HUDEP-2 (cell line): ENCODE data around the gene CHPT1.
A peak's percentile ranks its signal among the peaks of the same experiment; 100 is the strongest.
"Not testable (repeated sequence)": the region's sequence is repeated elsewhere in the genome, so short reads cannot be mapped to it uniquely, and the experiment has no call there.

Experiments used
- DNase-seq, 76 experiments: peaks; one replicate each; lab custom pipeline; 2025; ENCODE audit not compliant: unreplicated experiment in 76 of 76; lab: John Stamatoyannopoulos, UW

CHPT1 gene

GRCh38 chr12:101681627-101682026, 15.8 kb upstream of the CHPT1 start:
- not testable (repeated sequence) for DNase-seq

DNA sequence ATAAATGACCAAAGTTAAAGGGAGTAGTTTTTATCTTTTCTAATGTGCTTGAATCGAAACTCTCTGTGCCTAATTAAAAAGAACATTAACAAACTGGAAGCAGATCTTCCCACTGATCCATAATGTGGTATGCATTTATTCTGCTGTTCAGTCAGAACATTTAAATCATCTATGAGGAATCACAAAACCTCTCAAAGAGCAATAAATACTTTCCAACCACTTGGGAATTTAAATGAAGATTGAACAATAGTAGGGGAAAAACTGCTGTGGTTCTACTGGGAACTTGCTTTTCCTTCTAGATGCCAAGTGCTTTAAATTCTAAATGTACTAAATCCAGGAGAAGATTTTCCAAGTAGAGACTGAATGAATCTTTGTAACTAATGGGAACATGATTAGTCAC, 12.3 kb upstream of the CHPT1 start:
- DNase-seq = no peak

DNA sequence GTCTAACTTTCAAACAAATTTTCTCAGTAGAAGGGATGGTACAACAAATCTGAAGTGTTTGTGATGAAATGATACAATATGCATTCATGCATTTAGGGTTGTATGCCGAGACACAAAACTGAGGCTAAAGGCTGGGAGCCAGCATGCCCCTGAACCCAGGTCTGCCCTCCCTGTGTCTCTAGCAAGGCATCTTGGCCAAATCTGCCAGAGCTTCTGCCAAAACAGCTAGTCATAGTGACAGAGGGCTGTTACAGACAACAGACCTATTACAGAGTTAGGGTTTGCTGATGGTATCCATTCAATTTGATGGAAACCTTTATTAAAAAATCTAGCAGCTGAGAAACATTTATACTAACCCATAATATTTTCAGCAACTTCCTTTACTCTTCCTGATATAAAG, 11.3 kb upstream of the CHPT1 start:
- no peak for DNase-seq

DNA sequence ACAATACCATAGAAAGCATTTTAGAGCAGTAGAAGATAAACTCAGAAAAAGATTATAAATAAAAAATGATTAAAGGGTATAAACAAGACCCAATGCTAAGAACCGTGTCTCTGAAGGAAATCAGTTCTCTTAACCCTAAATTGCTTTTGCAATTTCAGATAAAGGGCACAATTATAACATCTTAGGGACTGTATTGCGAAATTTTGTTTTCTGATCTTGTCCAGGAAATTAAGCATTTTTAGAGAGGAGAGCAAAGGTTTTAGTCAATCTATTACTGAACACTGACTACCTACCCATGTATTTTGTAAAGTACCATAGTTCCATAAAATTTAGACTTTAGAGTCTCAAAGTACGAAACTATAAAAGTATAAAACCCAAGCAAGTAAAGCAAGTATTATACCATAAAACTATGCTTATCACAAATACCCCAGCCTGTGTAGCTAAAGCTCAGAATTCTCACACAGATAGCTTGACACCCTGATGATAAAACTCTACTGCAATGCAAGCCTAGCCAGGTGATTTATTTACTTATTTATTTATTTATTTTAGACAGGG, 6.8 kb upstream of the CHPT1 start:
- DNase-seq = no peak

GRCh38 chr12:101691503-101692096, 5.8 kb upstream of the CHPT1 start:
- no peak for DNase-seq

GRCh38 chr12:101694297-101694848, 3.1 kb upstream of the CHPT1 start:
- no peak for DNase-seq

DNA sequence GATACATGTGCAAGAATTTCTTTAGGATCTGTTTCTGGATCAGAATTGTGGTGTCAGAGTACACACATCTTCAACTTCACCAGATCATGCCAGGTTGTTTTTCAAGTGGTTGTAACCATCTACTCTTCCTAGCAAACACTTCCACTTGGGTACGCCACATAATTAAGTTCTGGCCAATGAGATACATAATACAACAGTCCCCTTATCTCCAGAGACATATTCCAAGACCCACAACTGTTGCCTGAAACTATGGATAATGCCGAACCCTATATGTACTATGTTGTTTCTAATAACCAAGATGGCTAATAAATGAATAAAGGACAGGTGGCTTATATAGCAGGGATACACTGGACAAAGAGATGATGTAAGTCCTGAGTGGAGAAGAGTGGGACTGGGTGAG, 2.5 kb upstream of the CHPT1 start:
- DNase-seq = no peak

DNA sequence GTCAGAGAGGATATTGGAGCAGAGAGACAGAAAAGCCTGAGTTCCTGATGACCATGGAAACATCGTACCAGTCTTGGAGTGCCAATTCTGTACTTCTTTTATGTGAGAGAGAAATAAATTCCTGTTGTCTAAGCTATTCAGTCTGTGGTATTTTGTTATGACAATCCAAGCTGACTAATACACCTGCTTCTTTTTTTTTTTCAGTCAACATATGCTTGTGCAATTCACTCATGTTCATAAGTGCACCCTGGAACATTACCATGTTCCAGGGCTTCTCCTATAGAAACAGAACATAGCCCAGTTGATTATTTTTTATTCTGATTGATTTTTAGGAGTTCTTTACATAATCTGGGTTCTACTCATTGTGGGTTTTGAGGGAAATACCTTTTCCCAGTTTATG, 1.7 kb upstream of the CHPT1 start:
- peak in 2 of 76 experiments; percentile 12 to 23 for DNase-seq

GRCh38 chr12:101696251-101697196, 916 bp upstream of the CHPT1 start:
- DNase-seq = peak in 75 of 76 experiments; percentile 29 to 91 (median 77)

- DNase-seq = peak in 74 of 76 experiments; percentile 25 to 83 (median 61)
These were observed 725 bp downstream of the CHPT1 start for GRCh38 chr12:101697930-101698799.

GRCh38 chr12:101698800-101699347, 1.4 kb downstream of the CHPT1 start:
- peak in 10 of 76 experiments; percentile 6 to 61 (median 44) for DNase-seq

DNA sequence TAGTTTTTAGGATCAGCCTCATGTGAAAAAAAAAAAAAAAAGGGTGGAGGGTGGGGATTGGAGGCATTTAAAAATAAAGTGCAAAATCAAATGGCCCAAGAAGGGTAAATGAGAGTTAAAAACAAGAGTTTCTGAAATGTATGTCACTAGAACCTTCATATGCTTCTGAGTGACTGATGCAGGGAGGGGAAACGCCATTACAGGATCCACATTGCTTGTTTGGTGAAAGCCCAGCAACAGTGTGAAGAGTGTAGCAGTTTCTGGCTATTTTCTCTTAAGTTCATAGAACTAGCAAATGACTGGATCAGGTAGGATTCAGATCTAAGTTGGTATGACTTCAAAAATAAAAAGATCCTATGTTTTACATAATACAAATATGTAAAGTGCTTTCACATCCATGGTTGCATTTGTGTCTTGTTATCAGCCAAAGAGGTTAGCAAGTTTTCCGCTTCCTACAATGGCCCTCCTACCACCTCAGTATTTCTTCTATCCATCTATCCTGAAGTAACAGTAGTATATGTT, 2.9 kb downstream of the CHPT1 start:
- peak in 3 of 76 experiments; percentile 4 to 14 (median 11) for DNase-seq

DNA sequence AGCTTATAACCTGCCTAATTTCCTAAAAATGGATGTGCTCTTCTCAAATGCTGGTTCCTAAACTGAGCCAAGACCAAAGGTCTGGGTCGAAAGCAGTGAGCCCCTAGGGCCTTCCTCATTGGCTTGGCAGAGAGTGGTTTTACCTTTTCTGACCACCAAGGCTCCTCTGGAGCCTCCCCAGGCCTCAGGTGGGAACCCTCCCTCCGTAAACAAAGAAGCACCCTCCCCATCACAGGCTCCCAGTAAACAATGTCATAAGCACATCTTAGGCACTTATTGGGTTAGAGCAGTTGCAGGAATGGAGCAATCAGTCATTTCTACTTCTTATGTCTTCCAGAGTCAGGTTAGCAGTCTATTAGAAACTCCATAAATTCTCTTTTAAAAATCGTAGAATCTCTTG, 6.0 kb downstream of the CHPT1 start:
- DNase-seq = no peak

GRCh38 chr12:101706403-101706802, 9.0 kb downstream of the CHPT1 start:
- no peak for DNase-seq

- DNase-seq = peak in 20 of 76 experiments; percentile 20 to 63 (median 34)
These were observed 9.8 kb downstream of the CHPT1 start for GRCh38 chr12:101707131-101707782.

- no peak for DNase-seq
These were observed 12.8 kb downstream of the CHPT1 start for GRCh38 chr12:101710288-101710687.

GRCh38 chr12:101713059-101713682, 15.7 kb downstream of the CHPT1 start:
- DNase-seq = no peak

DNA sequence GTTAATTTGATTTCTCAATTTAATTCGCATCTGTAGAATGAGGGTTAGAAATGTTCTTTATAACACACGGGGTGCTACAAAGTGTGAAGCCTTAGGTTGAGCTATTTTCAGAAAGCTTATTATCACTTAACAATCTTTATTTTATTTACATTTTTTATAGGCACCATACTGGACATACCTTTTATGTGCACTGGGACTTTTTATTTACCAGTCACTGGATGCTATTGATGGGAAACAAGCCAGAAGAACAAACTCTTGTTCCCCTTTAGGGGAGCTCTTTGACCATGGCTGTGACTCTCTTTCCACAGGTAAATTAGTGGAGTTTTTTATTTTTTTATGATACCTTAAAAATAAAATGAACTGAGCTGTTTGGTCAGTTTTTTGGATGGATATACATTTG, 16.5 kb downstream of the CHPT1 start:
- DNase-seq = no peak
